ENCODE results near the gene TBC1D10A.

- TF ChIP-seq POLR2AphosphoS5 (IDR thresholded peaks at IDR 0.05; ENCODE audit: low read depth, low read length) (no peak), REST (IDR thresholded peaks at IDR 0.05; ENCODE audit: insufficient read depth in 1 of 2, low read depth in 2 of 2, low read length in 2 of 2) (no peak), TAF1 (IDR thresholded peaks at IDR 0.05; ENCODE audit: borderline replicate concordance, insufficient read depth, low read length) (no peak)
Observed at GRCh38 chr22:30373331-30374325, 46.9 kb upstream of the TBC1D10A start.
